ENCODE data around the gene BLOC1S3. TPM values are rescaled to one million over a fixed set of nuclear protein-coding genes. Genes with fewer than 3 reads are reported as not detected.

BLOC1S3 gene, protein sequence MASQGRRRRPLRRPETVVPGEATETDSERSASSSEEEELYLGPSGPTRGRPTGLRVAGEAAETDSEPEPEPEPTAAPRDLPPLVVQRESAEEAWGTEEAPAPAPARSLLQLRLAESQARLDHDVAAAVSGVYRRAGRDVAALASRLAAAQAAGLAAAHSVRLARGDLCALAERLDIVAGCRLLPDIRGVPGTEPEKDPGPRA
- 10 to 100 TPM; 15.0 to 16.7 TPM for total RNA-seq

GRCh38 chr19:45178262-45179071, at the start of gene BLOC1S3:
BLOC1S3 (plus strand) TSS chr19:45178784; CDS start chr19:45179297, 513 bp downstream.
- DNase-seq (ENCODE audit: low spot score in 2 of 2) = peak; percentile 99 to 100
- no peaks in the 10 kb centered on the region for H3K9me3 Mint-ChIP-seq
- peaks cover 0 to 5% of the 10 kb centered on the region in 2 donors for H3K36me3 Mint-ChIP-seq
- peak within 1 kb of the TSS; percentile 89 to 96 for H3K27ac Mint-ChIP-seq
- peak; percentile 87 to 90 for ATAC-seq

GRCh38 chr19:45128806-45129205, 49.8 kb upstream of the BLOC1S3 start:
- no peak for DNase-seq (ENCODE audit: low spot score in 2 of 2)
- Mint-ChIP-seq H3K27ac (peak overlapping the region in 1 of 2 donors; percentile 34), H3K36me3 (no peaks in the 10 kb centered on the region), H3K9me3 (no peaks in the 10 kb centered on the region)
- ATAC-seq = no peak

GRCh38 chr19:45130236-45130635, 48.3 kb upstream of the BLOC1S3 start:
- no peaks in the 10 kb centered on the region for H3K36me3 Mint-ChIP-seq
- no peak overlapping the region for H3K27ac Mint-ChIP-seq
- DNase-seq (ENCODE audit: low spot score in 2 of 2) (no peak), ATAC-seq (no peak)
- no peaks in the 10 kb centered on the region for H3K9me3 Mint-ChIP-seq

- H3K27ac Mint-ChIP-seq = peak overlapping the region in 1 of 2 donors; percentile 9
- DNase-seq (ENCODE audit: low spot score in 2 of 2) = no peak
Measured at GRCh38 chr19:45130888-45131615, 47.5 kb upstream of the BLOC1S3 start.

DNA sequence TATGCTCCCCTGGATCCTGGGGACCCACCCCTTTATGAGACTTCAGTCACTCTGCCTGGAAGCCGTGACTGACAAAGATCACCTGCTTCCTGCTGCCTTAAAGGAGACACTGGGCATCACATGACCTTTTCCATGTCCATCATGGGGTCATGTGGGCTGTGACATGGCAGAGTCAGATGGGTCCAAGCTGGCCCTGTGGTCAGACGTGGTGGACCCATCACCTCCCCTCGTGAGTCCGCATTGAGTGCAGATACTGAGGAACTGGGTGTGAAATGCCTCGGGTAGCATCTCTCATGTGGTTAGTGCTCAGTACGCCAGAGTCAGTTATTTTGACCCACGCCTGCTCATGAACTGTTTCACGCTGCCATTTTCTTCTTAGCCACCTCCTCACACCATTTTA, 44.9 kb upstream of the BLOC1S3 start:
- no peak for DNase-seq (ENCODE audit: low spot score in 2 of 2)
- no peak for ATAC-seq
- H3K36me3 Mint-ChIP-seq = no peaks in the 10 kb centered on the region
- peak overlapping the region in 1 of 2 donors; percentile 34 for H3K27ac Mint-ChIP-seq
- H3K9me3 Mint-ChIP-seq = no peaks in the 10 kb centered on the region

More at GRCh38 chr19:45130888-45131615, 47.5 kb upstream of the BLOC1S3 start:
- no peaks in the 10 kb centered on the region for H3K36me3 Mint-ChIP-seq
- peak; percentile 17 to 21 for ATAC-seq
- H3K9me3 Mint-ChIP-seq = no peaks in the 10 kb centered on the region

GRCh38 chr19:45135176-45135885, 43.3 kb upstream of the BLOC1S3 start:
- Mint-ChIP-seq H3K9me3 (no peaks in the 10 kb centered on the region), H3K27ac (peak overlapping the region in 1 of 2 donors; percentile 84), H3K36me3 (no peaks in the 10 kb centered on the region)
- DNase-seq (ENCODE audit: low spot score in 2 of 2) (no peak), ATAC-seq (no peak)

DNA sequence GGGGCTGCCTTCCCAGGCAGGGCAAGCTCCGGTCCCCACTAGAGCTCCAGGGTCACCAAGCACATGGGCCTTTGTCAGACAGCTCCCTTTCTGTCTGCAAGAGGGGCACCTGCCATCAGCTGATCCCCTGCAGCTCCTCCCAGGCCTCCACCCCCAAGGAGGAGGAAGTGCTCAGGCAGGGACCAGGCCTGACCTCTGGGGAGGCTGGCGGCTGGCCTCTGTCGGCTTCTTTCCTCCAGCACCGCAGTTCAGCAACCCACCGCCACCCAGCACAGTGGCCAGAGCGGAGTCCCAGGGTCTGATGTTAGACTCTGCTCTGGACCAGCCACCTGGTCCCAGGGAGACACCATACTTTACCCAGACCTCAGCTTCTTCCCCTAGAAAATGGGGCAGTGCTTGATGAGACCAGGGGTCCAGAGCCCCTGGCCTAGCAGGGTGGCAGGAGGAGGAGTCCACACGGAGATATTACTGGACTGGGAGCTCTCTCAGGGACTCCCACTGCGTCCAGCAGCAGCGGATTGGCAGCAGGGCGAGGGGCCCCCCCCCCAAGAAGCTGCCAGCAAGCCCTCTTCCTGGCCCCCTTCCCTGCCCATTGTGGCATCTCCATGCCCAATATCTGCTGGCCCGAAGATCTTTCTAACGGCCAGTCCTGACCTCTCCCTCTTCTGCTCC, 41.9 kb upstream of the BLOC1S3 start:
- DNase-seq (ENCODE audit: low spot score in 2 of 2) = no peak
- ATAC-seq = no peak
- no peaks in the 10 kb centered on the region for H3K9me3 Mint-ChIP-seq
- peak overlapping the region; percentile 58 to 84 for H3K27ac Mint-ChIP-seq
- no peaks in the 10 kb centered on the region for H3K36me3 Mint-ChIP-seq

GRCh38 chr19:45137179-45137761, 41.3 kb upstream of the BLOC1S3 start:
- no peaks in the 10 kb centered on the region for H3K9me3 Mint-ChIP-seq
- DNase-seq (ENCODE audit: low spot score in 2 of 2) (no peak), ATAC-seq (no peak)
- peak overlapping the region; percentile 58 to 84 for H3K27ac Mint-ChIP-seq
- no peaks in the 10 kb centered on the region for H3K36me3 Mint-ChIP-seq

- Mint-ChIP-seq H3K36me3 (peaks cover 0 to 5% of the 10 kb centered on the region in 2 donors), H3K9me3 (no peaks in the 10 kb centered on the region), H3K27ac (peak overlapping the region; percentile 12 to 27)
- DNase-seq (ENCODE audit: low spot score in 2 of 2) = no peak
- ATAC-seq = no peak
Measured at GRCh38 chr19:45138303-45138751, 40.3 kb upstream of the BLOC1S3 start.

- Mint-ChIP-seq H3K27ac (peak overlapping the region in 1 of 2 donors; percentile 78), H3K9me3 (no peaks in the 10 kb centered on the region), H3K36me3 (peaks cover 0 to 5% of the 10 kb centered on the region in 2 donors)
- ATAC-seq = no peak
- DNase-seq (ENCODE audit: low spot score in 2 of 2) = no peak
Measured at GRCh38 chr19:45139286-45140143, 39.1 kb upstream of the BLOC1S3 start.

DNA sequence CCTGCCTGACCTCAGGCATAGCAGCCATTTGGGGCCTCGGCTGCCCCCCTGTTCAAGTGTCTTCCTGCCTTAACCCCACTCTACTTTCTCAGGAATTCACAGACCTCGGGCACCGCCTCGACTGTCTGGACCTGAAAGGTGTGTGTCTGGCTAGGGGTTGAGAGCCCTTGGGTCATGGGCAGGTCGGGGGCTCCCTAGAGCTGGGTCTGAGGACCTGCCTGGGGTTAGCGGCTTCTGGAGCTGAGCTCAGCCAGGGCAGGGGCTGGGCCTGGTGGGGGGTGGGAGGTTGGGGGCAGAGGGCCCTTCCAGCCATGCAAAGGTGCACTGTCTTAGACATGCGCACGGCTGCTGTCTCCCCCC, 38.5 kb upstream of the BLOC1S3 start:
- Mint-ChIP-seq H3K9me3 (no peaks in the 10 kb centered on the region), H3K36me3 (peaks cover 0 to 5% of the 10 kb centered on the region in 2 donors), H3K27ac (peak overlapping the region in 1 of 2 donors; percentile 78)
- no peak for ATAC-seq
- DNase-seq (ENCODE audit: low spot score in 2 of 2) = no peak

DNA sequence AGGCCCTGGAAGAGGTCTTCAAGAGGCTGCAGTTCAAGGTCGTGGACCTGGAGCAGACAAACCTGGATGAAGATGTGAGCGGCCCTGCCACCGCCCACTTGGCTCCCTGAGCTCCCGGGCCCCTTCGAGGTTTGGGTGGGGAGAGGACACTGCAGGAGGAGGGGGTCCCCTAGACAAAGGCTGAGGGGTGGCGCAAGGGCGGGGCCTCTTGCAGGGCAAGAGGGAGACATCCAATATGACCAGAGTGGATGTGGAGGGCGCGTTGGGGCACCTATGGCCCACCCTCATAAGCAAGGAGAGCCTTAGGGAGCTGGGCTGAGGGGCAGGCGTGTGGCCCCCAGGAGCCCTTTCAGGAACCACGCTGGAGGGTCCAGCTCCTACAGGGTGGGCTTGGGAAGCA, 38.1 kb upstream of the BLOC1S3 start:
- Mint-ChIP-seq H3K27ac (no peak overlapping the region), H3K36me3 (peaks cover 0 to 5% of the 10 kb centered on the region in 2 donors), H3K9me3 (no peaks in the 10 kb centered on the region)
- ATAC-seq (no peak), DNase-seq (ENCODE audit: low spot score in 2 of 2) (no peak)

DNA sequence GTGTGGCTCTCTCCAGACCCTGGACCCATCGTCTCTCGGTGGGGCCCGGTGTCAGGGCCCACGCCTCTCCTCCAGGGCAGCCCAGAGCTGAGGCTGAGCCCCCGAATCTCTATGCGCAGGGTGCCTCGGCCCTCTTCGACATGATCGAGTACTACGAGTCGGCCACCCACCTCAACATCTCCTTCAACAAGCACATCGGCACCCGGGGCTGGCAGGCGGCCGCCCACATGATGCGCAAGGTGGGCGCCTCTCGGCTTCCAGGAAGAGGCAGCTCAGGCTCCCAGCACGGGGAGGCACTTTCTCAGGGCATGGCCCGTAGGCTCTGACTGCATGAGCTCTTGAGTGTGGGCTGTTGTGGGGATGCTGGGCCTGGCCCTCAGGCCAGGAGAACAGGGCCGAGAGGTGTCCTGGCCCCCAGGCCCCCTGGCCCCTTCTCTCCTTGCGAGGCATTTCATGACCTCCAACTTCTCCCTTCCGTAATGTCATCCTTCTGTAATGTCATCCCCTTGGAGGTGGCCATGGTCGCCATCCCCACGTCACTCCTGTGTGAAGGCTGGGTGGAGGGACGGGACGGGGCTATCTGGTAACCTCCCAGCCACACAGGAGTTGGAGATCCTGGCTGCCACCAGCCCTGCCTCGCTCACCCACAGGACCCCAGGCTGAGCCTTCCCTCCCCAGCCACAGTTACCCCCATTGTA, 37.2 kb upstream of the BLOC1S3 start:
- no peaks in the 10 kb centered on the region for H3K9me3 Mint-ChIP-seq
- no peak for DNase-seq (ENCODE audit: low spot score in 2 of 2)
- ATAC-seq = no peak
- H3K36me3 Mint-ChIP-seq = peaks cover 0 to 5% of the 10 kb centered on the region in 2 donors
- no peak overlapping the region for H3K27ac Mint-ChIP-seq

GRCh38 chr19:45142016-45142725, 36.4 kb upstream of the BLOC1S3 start:
- no peaks in the 10 kb centered on the region for H3K9me3 Mint-ChIP-seq
- ATAC-seq = no peak

More at GRCh38 chr19:45142016-45142725, 36.4 kb upstream of the BLOC1S3 start:
- Mint-ChIP-seq H3K36me3 (peaks cover 0 to 5% of the 10 kb centered on the region in 2 donors), H3K27ac (peak overlapping the region; percentile 14 to 44)
- DNase-seq (ENCODE audit: low spot score in 2 of 2) = no peak
